ENCODE data around the gene FILIP1L. TPM values are rescaled to one million over a fixed set of nuclear protein-coding genes. Genes with fewer than 3 reads are reported as not detected.

FILIP1L gene
- total RNA-seq, 1 donor from 2014 or later: 41.5 TPM

DNA sequence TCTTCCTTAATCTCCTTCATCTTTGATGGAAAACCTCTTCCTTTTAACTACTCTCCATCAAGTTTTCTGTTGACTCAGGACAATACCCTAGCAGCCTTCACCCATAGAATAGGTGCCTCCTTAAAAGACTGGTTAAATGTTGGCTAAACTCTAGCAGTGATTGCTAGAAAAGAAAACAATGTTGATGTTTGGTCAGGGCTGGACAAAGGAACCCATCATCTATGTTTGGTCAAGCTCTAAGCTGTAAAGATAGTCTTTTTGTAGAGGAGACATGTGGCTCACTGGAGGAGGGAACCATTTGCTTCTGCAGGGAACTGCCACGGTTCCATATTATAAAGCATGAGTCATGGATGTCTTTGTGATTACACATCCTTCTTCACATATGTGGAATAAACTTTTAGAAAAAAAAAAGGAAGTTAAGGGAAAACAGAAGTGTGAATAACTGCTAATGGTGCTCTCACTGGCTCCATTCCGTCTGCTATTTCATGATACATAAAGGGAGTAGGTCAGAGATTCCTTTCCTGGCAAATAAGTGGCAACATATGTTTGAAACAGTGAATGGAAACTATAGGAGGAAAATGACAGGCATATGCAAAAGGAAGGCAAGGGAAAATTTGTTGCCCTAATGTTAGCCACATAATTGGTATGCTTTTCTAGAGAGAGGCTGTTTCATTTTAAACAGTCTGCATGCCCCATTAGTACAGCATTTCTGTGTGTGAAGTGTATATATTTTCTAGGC is 218.4 kb downstream of the FILIP1L start:
- H3K27ac ChIP-seq: no peak overlapping the region

DNA sequence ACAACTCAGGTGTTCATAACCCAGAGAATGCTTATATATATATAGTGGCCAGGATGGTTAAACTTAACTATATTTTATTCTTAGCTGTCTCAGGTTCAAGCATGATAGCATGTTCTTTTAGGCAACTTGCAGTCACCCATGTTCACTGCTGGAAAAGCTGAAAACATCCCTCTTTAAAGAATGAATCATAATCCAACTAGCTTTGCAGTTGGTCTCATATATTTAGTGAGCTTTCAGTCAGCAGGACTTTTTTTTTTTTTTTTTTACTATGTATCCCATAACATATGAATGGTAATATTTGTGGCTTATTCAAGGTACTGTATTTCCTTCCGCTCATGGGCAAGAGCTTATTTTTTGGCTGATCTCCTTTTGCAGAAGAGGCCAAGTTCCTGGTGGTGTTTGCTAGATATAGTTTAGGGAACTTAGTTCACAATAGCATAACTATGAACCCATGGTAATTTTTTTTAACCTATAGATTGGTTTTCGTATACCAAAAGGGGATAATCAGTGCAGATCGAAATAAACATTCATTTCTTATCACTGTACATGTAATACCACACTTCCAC is 219.1 kb downstream of the FILIP1L start:
- intact Hi-C loops (cut with DNase I): no loop called here
- H3K27me3 ChIP-seq: no peaks in the 10 kb centered on the region
- peaks cover 5% of the 10 kb centered on the region for H3K4me1 ChIP-seq
- no peaks in the 10 kb centered on the region for H3K9me3 ChIP-seq
- H3K36me3 ChIP-seq: no peaks in the 10 kb centered on the region
- no peak overlapping the region for H3K4me3 ChIP-seq
- DNase-seq (ENCODE audit: extremely low spot score in 2 of 2): no peak
- TF ChIP-seq POLR2AphosphoS5 (IDR thresholded peaks at IDR 0.05; ENCODE audit: insufficient read depth in 1 of 2, low read depth in 1 of 2): no peak
- no peak for TF ChIP-seq POLR2A (IDR thresholded peaks at IDR 0.05)
- TF ChIP-seq CTCF (IDR thresholded peaks at IDR 0.05): no peak
- H3K27ac ChIP-seq: no peak overlapping the region

More for the DNA sequence above, 218.4 kb downstream of the FILIP1L start:
- no peak overlapping the region for H3K4me3 ChIP-seq
- TF ChIP-seq CTCF (IDR thresholded peaks at IDR 0.05) (no peak), POLR2A (IDR thresholded peaks at IDR 0.05) (no peak), POLR2AphosphoS5 (IDR thresholded peaks at IDR 0.05; ENCODE audit: insufficient read depth in 1 of 2, low read depth in 1 of 2) (no peak)
- no peaks in the 10 kb centered on the region for H3K27me3 ChIP-seq
- peaks cover 9% of the 10 kb centered on the region for H3K4me1 ChIP-seq
- H3K36me3 ChIP-seq: no peaks in the 10 kb centered on the region
- no peaks in the 10 kb centered on the region for H3K9me3 ChIP-seq
- no peak for DNase-seq (ENCODE audit: extremely low spot score in 2 of 2)
- intact Hi-C loops (cut with DNase I): no loop called here

GRCh38 chr3:99892332-99892731 is 222.0 kb downstream of the FILIP1L start:
- intact Hi-C loops (cut with DNase I): no loop called here
- H3K9me3 ChIP-seq: no peaks in the 10 kb centered on the region
- TF ChIP-seq CTCF (IDR thresholded peaks at IDR 0.05): no peak
- TF ChIP-seq POLR2AphosphoS5 (IDR thresholded peaks at IDR 0.05; ENCODE audit: insufficient read depth in 1 of 2, low read depth in 1 of 2): no peak
- no peak for TF ChIP-seq POLR2A (IDR thresholded peaks at IDR 0.05)

DNA sequence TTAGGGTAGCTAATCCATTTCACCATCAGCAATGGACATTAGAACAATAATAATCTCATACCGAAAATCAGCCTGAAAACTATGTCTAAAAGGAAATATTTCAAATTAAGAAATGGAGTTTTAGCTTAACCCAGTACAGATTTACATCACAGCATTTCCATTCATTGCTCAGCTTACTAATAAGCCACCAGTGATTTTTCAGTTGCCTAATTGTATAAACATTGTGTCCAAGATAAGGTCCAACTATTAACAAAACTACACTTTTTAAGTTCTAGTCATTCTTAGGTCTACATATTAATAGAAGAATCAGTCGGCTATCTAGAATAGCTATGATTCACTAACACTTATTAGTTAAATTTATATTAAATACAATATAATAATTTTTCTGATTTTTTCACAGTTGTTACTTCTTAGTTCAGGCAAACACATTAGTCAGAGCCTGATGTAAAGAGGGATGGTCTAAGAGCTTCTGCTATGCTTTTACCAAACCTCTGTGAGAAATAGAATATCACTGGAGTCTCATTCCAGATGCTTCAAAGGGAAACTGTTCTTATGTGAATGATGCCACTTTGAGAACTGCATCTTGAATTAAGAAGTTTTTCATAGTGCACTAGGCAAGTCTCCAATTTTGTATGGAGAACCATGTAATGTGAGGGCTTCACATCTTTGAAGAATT is 222.6 kb downstream of the FILIP1L start:
- H3K4me3 ChIP-seq: no peak overlapping the region
- TF ChIP-seq POLR2AphosphoS5 (IDR thresholded peaks at IDR 0.05; ENCODE audit: insufficient read depth in 1 of 2, low read depth in 1 of 2) (no peak), CTCF (IDR thresholded peaks at IDR 0.05) (no peak), POLR2A (IDR thresholded peaks at IDR 0.05) (no peak)
- H3K9me3 ChIP-seq: no peaks in the 10 kb centered on the region
- no peaks in the 10 kb centered on the region for H3K36me3 ChIP-seq
- H3K4me1 ChIP-seq: peaks cover 5% of the 10 kb centered on the region
- H3K27ac ChIP-seq: no peak overlapping the region
- intact Hi-C loops (cut with DNase I): no loop called here
- H3K27me3 ChIP-seq: no peaks in the 10 kb centered on the region
- no peak for DNase-seq (ENCODE audit: extremely low spot score in 2 of 2)

More at GRCh38 chr3:99892332-99892731, 222.0 kb downstream of the FILIP1L start:
- H3K4me3 ChIP-seq: no peak overlapping the region
- H3K4me1 ChIP-seq: peaks cover 5% of the 10 kb centered on the region
- no peak for DNase-seq (ENCODE audit: extremely low spot score in 2 of 2)
- no peak overlapping the region for H3K27ac ChIP-seq
- H3K36me3 ChIP-seq: no peaks in the 10 kb centered on the region
- H3K27me3 ChIP-seq: no peaks in the 10 kb centered on the region

Measured in vagina (tissue), 2 donors.